Tibial nerve (tissue), 4 donors: ENCODE measurements around the gene TOPBP1.

Source experiments
- EP300 ChIP-seq, 2 donors: sonication (generic); formaldehyde crosslinking; IDR thresholded peaks; one replicate each; pipeline ENCODE4 v1.6.1; 2017; ENCODE audit warnings: antibody characterized with exemption in 2 of 2, mild to moderate bottlenecking in 1 of 2
- POLR2A ChIP-seq, 2 donors: fragments of 450-650 bp; IDR thresholded peaks; one replicate each; pipeline ENCODE4 v1.6.1; 2017; ENCODE audit warnings: antibody characterized with exemption in 2 of 2, mild to moderate bottlenecking in 2 of 2, moderate library complexity in 2 of 2
- TF ChIP-seq, protein P1 (sequence below), 5 experiments: fragments of 200-600 bp in 3 of 5; fragments of 450-650 bp in 2 of 5; sonication (generic) in 3 of 5; IDR thresholded peaks; one replicate each; pipeline ENCODE4 v1.5.1; 2016 to 2019; ENCODE audit warnings: antibody characterized with exemption in 5 of 5, mild to moderate bottlenecking in 3 of 5, moderate library complexity in 2 of 5

DNA sequence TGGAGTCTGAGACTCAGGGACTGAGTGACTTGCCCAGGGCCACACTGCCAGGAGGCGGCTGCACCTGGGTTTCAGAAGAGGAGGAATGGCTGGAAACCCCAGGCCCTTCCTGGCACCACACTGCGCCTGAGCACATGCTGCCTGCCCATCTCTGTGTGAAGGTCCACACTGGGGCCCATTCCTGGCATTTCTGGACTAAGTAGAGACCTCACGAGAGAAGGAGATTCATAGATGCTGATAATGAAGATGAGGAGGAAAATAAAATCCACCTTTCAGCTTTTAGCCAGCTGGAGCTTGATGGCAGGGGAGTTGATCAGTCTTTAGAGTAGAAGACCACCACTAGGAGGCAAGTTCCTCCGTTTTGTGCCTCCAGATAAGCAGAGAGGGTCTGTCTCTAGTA, 44.3 kb upstream of the TOPBP1 start:
- TF ChIP-seq, protein P1, sequence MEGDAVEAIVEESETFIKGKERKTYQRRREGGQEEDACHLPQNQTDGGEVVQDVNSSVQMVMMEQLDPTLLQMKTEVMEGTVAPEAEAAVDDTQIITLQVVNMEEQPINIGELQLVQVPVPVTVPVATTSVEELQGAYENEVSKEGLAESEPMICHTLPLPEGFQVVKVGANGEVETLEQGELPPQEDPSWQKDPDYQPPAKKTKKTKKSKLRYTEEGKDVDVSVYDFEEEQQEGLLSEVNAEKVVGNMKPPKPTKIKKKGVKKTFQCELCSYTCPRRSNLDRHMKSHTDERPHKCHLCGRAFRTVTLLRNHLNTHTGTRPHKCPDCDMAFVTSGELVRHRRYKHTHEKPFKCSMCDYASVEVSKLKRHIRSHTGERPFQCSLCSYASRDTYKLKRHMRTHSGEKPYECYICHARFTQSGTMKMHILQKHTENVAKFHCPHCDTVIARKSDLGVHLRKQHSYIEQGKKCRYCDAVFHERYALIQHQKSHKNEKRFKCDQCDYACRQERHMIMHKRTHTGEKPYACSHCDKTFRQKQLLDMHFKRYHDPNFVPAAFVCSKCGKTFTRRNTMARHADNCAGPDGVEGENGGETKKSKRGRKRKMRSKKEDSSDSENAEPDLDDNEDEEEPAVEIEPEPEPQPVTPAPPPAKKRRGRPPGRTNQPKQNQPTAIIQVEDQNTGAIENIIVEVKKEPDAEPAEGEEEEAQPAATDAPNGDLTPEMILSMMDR (IDR thresholded peaks at IDR 0.05) = no peak
- no peak for TF ChIP-seq EP300 (IDR thresholded peaks at IDR 0.05)
- TF ChIP-seq POLR2A (IDR thresholded peaks at IDR 0.05) = no peak
